Kidney epithelial cell (primary cell): ENCODE results near the gene NSD2. TPM values are rescaled to one million over a fixed set of nuclear protein-coding genes. Genes with fewer than 3 reads are reported as not detected.
"Not testable (repeated sequence)": the region's sequence is repeated elsewhere in the genome, so short reads cannot be mapped to it uniquely, and the experiment has no call there.

Experiments used
- DNase-seq: peaks from one replicate; pipeline ENCODE4 v3.0.0-alpha.2; 2010; ENCODE audit warnings: low read depth
- H3K27me3 ChIP-seq: 2 replicates; pipeline ENCODE4 v1.6.0; 2011; ENCODE audit warnings: low read length; ENCODE audit not compliant: control insufficient read depth, insufficient read depth
- H3K36me3 ChIP-seq: 2 replicates; pipeline ENCODE4 v1.5.1; 2011; ENCODE audit warnings: low read length; ENCODE audit not compliant: control insufficient read depth, insufficient read depth
- H3K4me3 ChIP-seq: 2 replicates; pipeline ENCODE4 v1.5.1; 2011; ENCODE audit warnings: low read depth, mild to moderate bottlenecking, control low read depth, low read length
- CTCF ChIP-seq: IDR thresholded peaks from 2 replicates; pipeline ENCODE4 v1.5.1; 2011; ENCODE audit warnings: mild to moderate bottlenecking, moderate library complexity, low read length, control low read depth, inconsistent platforms; ENCODE audit not compliant: insufficient read depth, poor library complexity, severe bottlenecking
- total RNA-seq: library from RNA; depleted of rRNA; stranded (reverse); fragments of >200 nt; gene quantifications from 2 replicates; pipeline ENCODE4 v1.2.3, GENCODE V29; 2015

The NSD2 gene
- total RNA-seq, 1 donor from 2014 or later, result 68.5 TPM

- no peak for DNase-seq
- no peak overlapping the region for H3K4me3 ChIP-seq
- H3K36me3 ChIP-seq, result no peaks in the 10 kb centered on the region
- H3K27me3 ChIP-seq, result no peaks in the 10 kb centered on the region
- TF ChIP-seq CTCF, result no peak
Observed at GRCh38 chr4:2011583-2011982, 140.4 kb downstream of the NSD2 start.

GRCh38 chr4:2015008-2015407, 143.8 kb downstream of the NSD2 start:
- no peak for DNase-seq
- no peak overlapping the region for H3K4me3 ChIP-seq

GRCh38 chr4:2021358-2022018, 150.3 kb downstream of the NSD2 start:
- not testable (repeated sequence) for DNase-seq, H3K36me3 ChIP-seq, H3K4me3 ChIP-seq, H3K27me3 ChIP-seq

More at GRCh38 chr4:2015008-2015407, 143.8 kb downstream of the NSD2 start:
- Histone ChIP-seq H3K27me3 (peaks cover 3% of the 10 kb centered on the region), H3K36me3 (no peaks in the 10 kb centered on the region)
- no peak for TF ChIP-seq CTCF

- DNase-seq, result no peak
- no peak overlapping the region for H3K4me3 ChIP-seq
- TF ChIP-seq CTCF, result no peak
- H3K36me3 ChIP-seq, result no peaks in the 10 kb centered on the region
- peaks cover 4% of the 10 kb centered on the region for H3K27me3 ChIP-seq
Observed at GRCh38 chr4:2024683-2025082, 153.5 kb downstream of the NSD2 start.

GRCh38 chr4:2025817-2026216, 154.6 kb downstream of the NSD2 start:
- TF ChIP-seq CTCF, result no peak
- H3K27me3 ChIP-seq, result peaks cover 4% of the 10 kb centered on the region
- no peak overlapping the region for H3K4me3 ChIP-seq
- no peak for DNase-seq
- no peaks in the 10 kb centered on the region for H3K36me3 ChIP-seq

- not testable (repeated sequence) for DNase-seq, H3K4me3 ChIP-seq, H3K27me3 ChIP-seq, H3K36me3 ChIP-seq
Observed at GRCh38 chr4:2027120-2027519, 155.9 kb downstream of the NSD2 start.

GRCh38 chr4:2031161-2031560, 160.0 kb downstream of the NSD2 start:
- H3K27me3 ChIP-seq, H3K4me3 ChIP-seq, DNase-seq, H3K36me3 ChIP-seq: not testable (repeated sequence)

Other genes starting within 250 kb of the NSD2 start
- 1.1 and 5.2 TPM in 2 replicates for gene FAM53A, start 187.1 kb upstream of the NSD2 start, total RNA-seq
- gene SLBP, start 159.1 kb upstream of the NSD2 start, total RNA-seq, result 66.0 and 74.8 TPM in 2 replicates
- gene TMEM129, start 150.1 kb upstream of the NSD2 start, total RNA-seq, result 63.5 and 66.1 TPM in 2 replicates
- 13.9 and 15.3 TPM in 2 replicates for gene TACC3, start 149.9 kb upstream of the NSD2 start, total RNA-seq
- gene FGFR3, start 78.1 kb upstream of the NSD2 start, total RNA-seq, result 2.1 and 3.2 TPM in 2 replicates
- gene LETM1, start 15.2 kb upstream of the NSD2 start, total RNA-seq, result 41.5 and 49.0 TPM in 2 replicates
- gene NELFA, start 137.6 kb downstream of the NSD2 start, total RNA-seq, result 31.2 and 31.9 TPM in 2 replicates
- gene NAT8L, start 187.9 kb downstream of the NSD2 start, total RNA-seq, result 9.0 and 9.4 TPM in 2 replicates